Activated naive CD4-positive, alpha-beta T cell treated with anti-CD3 and anti-CD28 coated beads, Interleukin-2, amount 50 U/mL, for 72 hours (primary cell): ENCODE results near the gene LRP6. TPM values are rescaled to one million over a fixed set of nuclear protein-coding genes. Genes with fewer than 3 reads are reported as not detected.
"Not testable (repeated sequence)": the region's sequence is repeated elsewhere in the genome, so short reads cannot be mapped to it uniquely, and the experiment has no call there.

Source experiments
- ATAC-seq, 2 donors: fragments of 150-1000 bp; cut with Tn5 transposase; 2 replicates each; pipeline ENCODE4 v1.10.0; 2021; ENCODE audit warnings: mild to moderate bottlenecking in 2 of 2, moderate library complexity in 2 of 2
- DNase-seq, 2 donors: peaks; one replicate each; pipeline ENCODE4 v3.0.0; 2021 to 2022; ENCODE audit warnings: low spot score in 2 of 2
- H3K27ac Mint-ChIP-seq, 2 donors: one replicate each; pipeline ENCODE4 v1.8.0; 2022; ENCODE audit warnings: mild to moderate bottlenecking in 2 of 2, mixed read lengths in 2 of 2
- H3K36me3 Mint-ChIP-seq, 2 donors: one replicate each; pipeline ENCODE4 v1.8.0; 2022; ENCODE audit warnings: mixed read lengths in 2 of 2
- H3K9me3 Mint-ChIP-seq, 2 donors: one replicate each; pipeline ENCODE4 v1.8.0; 2022; ENCODE audit warnings: mixed read lengths in 2 of 2
- total RNA-seq, 2 donors: library from RNA; stranded (reverse); gene quantifications; one replicate each; pipeline ENCODE4 v1.2.3, GENCODE V29; 2022

LRP6 gene
- 1 to 10 TPM; 4.1 to 5.4 TPM for total RNA-seq

- Mint-ChIP-seq H3K36me3 (peaks cover 0 to 6% of the 10 kb centered on the region in 2 donors), H3K27ac (peak within 1 kb of the TSS; percentile 68 to 85), H3K9me3 (no peaks in the 10 kb centered on the region)
- ATAC-seq (peak; percentile 93 to 96), DNase-seq (peak; percentile 68 to 82)
These were observed at the start of gene LRP6 for GRCh38 chr12:12266873-12267741. Gene LRP6 (minus strand): TSS chr12:12267044. CDS start chr12:12266735, 309 bp downstream.

- no peaks in the 10 kb centered on the region for H3K9me3 Mint-ChIP-seq
- peaks cover 0 to 6% of the 10 kb centered on the region in 2 donors for H3K36me3 Mint-ChIP-seq
- H3K27ac Mint-ChIP-seq, result no peak overlapping the region
- DNase-seq (no peak), ATAC-seq (no peak)
These were observed 49.0 kb upstream of the LRP6 start for GRCh38 chr12:12315838-12316237.

GRCh38 chr12:12310695-12311094 is 43.9 kb upstream of the LRP6 start:
- DNase-seq, H3K9me3 Mint-ChIP-seq, H3K27ac Mint-ChIP-seq, H3K36me3 Mint-ChIP-seq, ATAC-seq: not testable (repeated sequence)

GRCh38 chr12:12305568-12306300 is 38.9 kb upstream of the LRP6 start:
- Mint-ChIP-seq H3K36me3 (no peaks in the 10 kb centered on the region), H3K9me3 (peaks cover 0 to 3% of the 10 kb centered on the region in 2 donors), H3K27ac (peak overlapping the region in 1 of 2 donors; percentile 25)
- DNase-seq, result no peak
- peak; percentile 67 to 76 for ATAC-seq

GRCh38 chr12:12302976-12303375 is 36.1 kb upstream of the LRP6 start:
- Mint-ChIP-seq H3K9me3 (peaks cover 0 to 3% of the 10 kb centered on the region in 2 donors), H3K27ac (no peak overlapping the region), H3K36me3 (no peaks in the 10 kb centered on the region)
- DNase-seq, result no peak
- ATAC-seq, result no peak

GRCh38 chr12:12301122-12301521 is 34.3 kb upstream of the LRP6 start:
- DNase-seq (no peak), ATAC-seq (no peak)
- no peak overlapping the region for H3K27ac Mint-ChIP-seq
- peaks cover 0 to 3% of the 10 kb centered on the region in 2 donors for H3K9me3 Mint-ChIP-seq
- no peaks in the 10 kb centered on the region for H3K36me3 Mint-ChIP-seq

- no peaks in the 10 kb centered on the region for H3K36me3 Mint-ChIP-seq
- H3K9me3 Mint-ChIP-seq, result no peaks in the 10 kb centered on the region
- no peak for ATAC-seq
- H3K27ac Mint-ChIP-seq, result no peak overlapping the region
- DNase-seq, result no peak
These were observed 30.5 kb upstream of the LRP6 start for GRCh38 chr12:12297201-12297830.

- ATAC-seq (no peak), DNase-seq (no peak)
- H3K27ac Mint-ChIP-seq, result no peak overlapping the region
- no peaks in the 10 kb centered on the region for H3K9me3 Mint-ChIP-seq
- H3K36me3 Mint-ChIP-seq, result no peaks in the 10 kb centered on the region
These were observed 27.6 kb upstream of the LRP6 start for GRCh38 chr12:12294215-12295005.

- Mint-ChIP-seq H3K27ac (no peak overlapping the region), H3K36me3 (no peaks in the 10 kb centered on the region), H3K9me3 (no peaks in the 10 kb centered on the region)
- ATAC-seq (no peak), DNase-seq (no peak)
These were observed 23.4 kb upstream of the LRP6 start for GRCh38 chr12:12290206-12290605.

GRCh38 chr12:12286441-12286840 is 19.6 kb upstream of the LRP6 start:
- H3K27ac Mint-ChIP-seq, result no peak overlapping the region
- ATAC-seq (no peak), DNase-seq (no peak)
- H3K9me3 Mint-ChIP-seq, result no peaks in the 10 kb centered on the region
- no peaks in the 10 kb centered on the region for H3K36me3 Mint-ChIP-seq

- ATAC-seq, result no peak
- no peak for DNase-seq
- Mint-ChIP-seq H3K9me3 (peaks cover 1 to 2% of the 10 kb centered on the region in 2 donors), H3K27ac (no peak overlapping the region), H3K36me3 (peaks cover 0 to 3% of the 10 kb centered on the region in 2 donors)
These were observed 16.0 kb upstream of the LRP6 start for GRCh38 chr12:12282761-12283425.

GRCh38 chr12:12282202-12282601 is 15.4 kb upstream of the LRP6 start:
- Mint-ChIP-seq H3K9me3 (peaks cover 5 to 6% of the 10 kb centered on the region in 2 donors), H3K27ac (no peak overlapping the region), H3K36me3 (peaks cover 0 to 10% of the 10 kb centered on the region in 2 donors)
- ATAC-seq (no peak), DNase-seq (no peak)

- no peak for DNase-seq
- H3K9me3 Mint-ChIP-seq, result peaks cover 6 to 7% of the 10 kb centered on the region in 2 donors
- peaks cover 0 to 14% of the 10 kb centered on the region in 2 donors for H3K36me3 Mint-ChIP-seq
- H3K27ac Mint-ChIP-seq, result no peak overlapping the region
- no peak for ATAC-seq
These were observed 14.3 kb upstream of the LRP6 start for GRCh38 chr12:12281134-12281533.

- DNase-seq (no peak), ATAC-seq (peak in 1 of 2 donors; percentile 14)
These were observed 12.1 kb upstream of the LRP6 start for GRCh38 chr12:12278899-12279298.

GRCh38 chr12:12275874-12276273 is 9.0 kb upstream of the LRP6 start:
- DNase-seq, result no peak
- Mint-ChIP-seq H3K36me3 (peaks cover 0 to 14% of the 10 kb centered on the region in 2 donors), H3K9me3 (peaks cover 6 to 15% of the 10 kb centered on the region in 2 donors), H3K27ac (no peak overlapping the region)
- no peak for ATAC-seq

More at GRCh38 chr12:12278899-12279298, 12.1 kb upstream of the LRP6 start:
- Mint-ChIP-seq H3K36me3 (peaks cover 0 to 14% of the 10 kb centered on the region in 2 donors), H3K9me3 (peaks cover 6 to 15% of the 10 kb centered on the region in 2 donors), H3K27ac (no peak overlapping the region)
